ENCODE measurements around the gene PROCA1.

PROCA1 gene, protein sequence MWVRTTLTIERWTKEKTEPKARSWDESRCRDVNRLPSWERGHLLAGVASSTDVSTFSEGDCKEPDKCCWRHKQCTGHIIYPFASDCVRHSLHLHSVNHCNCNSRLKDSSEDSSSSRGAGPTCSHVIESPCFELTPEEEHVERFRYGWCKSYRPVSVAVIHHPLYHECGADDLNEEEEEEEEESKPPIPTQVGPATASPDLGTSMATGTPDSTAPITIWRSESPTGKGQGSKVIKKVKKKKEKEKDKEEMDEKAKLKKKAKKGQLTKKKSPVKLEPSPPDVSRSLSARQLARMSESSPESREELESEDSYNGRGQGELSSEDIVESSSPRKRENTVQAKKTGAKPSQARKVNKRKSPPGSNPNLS

GRCh38 chr17:28711723-28712031 lies at the start of gene PROCA1:
TSS of gene PROCA1 (minus strand) at chr17:28711888. CDS start at chr17:28711660, 228 bp downstream.
- DNase-seq: no peak

DNA sequence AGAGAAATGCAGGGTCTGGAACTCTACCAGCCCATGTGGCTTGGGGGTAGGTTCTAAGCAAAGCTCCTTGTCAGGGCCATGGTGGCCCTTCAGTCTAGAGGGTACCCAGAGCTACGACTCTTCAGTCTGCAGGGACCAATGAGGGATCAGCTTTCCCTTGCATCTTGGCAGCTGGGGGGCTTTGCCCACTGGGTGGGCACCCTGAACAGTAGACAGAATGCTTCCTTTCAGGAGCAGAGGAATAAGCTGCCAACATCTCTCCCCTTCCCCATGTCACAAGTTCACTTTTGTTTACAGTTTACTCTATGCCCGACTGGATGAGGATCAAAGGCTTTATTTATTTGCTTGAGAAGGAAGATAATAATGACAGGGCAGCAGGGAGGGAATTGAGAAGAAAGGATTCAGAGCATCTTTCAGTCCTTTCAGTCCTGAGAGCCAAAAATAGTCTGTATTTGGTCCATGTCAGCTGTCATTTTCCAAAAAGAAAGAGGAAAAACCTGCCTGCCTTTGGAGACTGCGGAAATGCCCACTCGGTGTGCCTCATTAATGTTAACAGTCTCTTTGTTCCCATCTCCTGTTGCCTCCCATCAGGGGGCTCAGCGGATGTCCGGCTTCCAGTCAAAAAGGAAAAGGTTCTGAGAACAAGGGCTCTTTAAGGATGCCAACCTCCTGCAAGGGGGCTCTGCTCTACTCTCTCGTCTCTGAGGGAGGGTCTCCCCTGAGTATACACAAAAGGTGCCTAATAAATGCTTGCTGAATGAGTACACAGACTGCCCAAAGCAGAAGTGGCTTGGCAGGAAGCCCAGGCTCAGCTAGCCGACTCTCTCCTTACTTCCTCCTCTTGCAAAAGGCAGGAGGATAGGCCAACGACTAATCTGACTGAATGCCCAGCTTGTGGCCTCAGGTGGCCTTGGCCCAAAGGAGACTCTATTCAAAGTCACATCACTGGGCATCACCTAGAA lies 49.2 kb upstream of the PROCA1 start:
- peak; percentile 25 for DNase-seq

DNA sequence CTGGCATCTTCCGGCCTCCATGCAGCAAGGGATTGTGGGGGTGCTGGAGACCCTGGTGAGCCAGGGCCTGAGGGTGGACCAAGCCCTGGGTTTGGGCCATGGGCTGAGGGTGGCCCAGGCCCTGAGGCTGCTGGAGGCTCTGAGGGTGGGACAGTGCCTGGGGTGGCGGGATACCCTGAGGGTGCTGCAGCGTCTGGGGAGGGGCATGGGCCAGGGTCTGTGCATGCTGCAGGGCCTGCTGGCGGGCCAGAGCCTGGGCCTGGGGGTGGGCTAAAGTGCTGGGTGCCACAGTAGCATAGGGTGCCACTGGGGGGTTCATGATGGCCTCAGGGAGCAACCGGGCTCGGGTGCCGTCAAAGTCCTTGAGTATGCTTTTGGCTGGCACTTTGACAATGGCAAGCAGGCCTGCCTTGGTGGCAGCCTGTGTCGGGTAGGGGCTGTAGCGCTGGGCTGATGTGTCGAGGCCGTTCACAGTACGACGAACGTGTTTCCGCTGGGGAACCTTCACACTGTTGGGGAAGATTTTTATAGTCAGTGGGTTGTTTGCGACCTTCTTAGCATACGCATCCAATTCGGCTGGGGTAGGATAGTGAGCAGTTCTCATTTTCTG lies 47.7 kb upstream of the PROCA1 start:
- DNase-seq: peak; percentile 46

DNA sequence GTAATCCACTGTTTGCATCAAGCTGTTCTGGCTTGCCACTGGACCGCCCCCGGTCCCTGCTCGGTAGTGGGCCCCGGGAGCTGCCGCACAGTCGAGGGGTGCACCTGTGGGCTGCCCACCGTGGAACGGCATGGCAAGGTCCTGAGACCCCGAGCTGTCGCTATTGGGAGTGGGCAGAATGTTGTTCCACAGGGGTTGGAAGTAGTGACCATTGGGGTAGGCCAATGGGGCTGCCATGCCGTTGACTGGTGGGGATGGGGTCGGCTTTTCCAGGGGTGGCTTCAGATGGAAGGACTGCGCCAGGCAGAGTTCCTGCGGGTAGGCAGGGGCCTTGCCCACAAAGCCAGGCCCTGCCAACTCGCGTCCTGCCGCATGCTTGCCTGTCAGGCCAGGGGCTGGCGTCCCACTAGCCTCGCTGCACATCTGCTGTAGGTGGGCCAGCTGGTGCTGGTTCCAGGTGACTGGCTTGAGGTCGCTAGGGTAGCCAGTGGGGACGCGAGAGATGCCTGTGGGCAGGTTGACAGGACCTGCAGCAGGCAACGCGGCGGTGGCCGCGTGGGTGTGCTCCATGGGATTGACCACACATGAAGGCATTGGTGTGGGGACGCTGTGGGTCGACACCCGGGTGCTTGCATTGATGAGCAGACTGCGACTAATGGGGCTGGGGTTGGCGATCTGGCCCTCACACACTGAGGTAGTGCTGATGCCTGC lies 46.9 kb upstream of the PROCA1 start:
- DNase-seq: peak; percentile 60

DNA sequence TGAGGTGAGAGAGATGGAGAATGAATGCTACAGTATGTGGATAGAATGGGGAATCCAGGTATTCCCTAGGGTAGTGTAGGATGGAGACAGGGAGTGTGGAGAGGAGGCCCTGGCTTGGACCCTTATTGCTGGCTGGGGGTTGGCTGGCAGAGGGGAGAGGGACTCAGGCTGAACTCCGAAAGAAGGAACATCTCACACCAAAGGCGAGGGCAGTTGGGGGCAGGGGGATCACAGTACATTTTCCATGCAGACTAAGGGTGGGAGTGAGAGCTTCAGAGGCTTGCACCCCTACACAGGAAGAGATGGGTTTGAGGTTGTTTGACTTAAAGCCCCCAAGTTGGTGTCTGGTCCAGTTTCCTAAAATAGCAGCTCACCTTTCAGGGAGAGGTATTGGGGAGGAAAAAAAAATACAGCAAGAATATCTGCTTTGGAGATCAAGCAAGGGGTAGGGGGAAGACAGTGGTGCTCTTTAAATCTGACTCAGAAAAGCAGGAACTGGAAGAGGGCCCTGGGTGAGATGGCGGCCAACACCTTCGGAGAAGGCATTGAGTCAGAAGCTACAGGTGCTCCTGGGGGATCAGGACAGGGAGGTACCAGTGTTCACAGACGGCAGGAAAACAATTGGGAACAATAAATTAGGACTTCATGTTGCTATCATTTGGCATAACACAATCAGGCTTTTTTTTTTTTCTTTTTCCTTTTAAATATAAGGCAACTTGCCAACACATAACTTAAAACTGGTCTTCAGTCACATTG lies 44.5 kb upstream of the PROCA1 start:
- peak; percentile 36 for DNase-seq

DNA sequence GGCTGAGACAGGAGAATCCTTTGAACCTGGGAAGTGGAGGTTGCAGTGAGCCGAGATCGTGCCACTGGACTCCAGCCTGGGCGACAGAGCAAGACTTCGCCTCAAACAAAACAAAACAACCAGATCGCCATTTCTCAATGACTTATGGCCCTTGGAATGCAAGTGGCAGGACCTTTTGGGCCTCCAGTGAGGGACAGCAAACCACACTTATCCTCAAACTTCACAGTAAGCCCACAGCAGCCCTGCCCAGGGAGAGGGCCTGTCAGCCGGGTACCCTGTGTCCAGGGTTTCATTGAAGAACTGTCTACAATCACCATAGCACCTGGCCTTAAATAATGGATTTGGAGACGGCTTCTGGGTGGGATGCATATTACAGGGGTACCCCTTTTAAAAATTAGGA lies 43.8 kb upstream of the PROCA1 start:
- peak; percentile 9 for DNase-seq

DNA sequence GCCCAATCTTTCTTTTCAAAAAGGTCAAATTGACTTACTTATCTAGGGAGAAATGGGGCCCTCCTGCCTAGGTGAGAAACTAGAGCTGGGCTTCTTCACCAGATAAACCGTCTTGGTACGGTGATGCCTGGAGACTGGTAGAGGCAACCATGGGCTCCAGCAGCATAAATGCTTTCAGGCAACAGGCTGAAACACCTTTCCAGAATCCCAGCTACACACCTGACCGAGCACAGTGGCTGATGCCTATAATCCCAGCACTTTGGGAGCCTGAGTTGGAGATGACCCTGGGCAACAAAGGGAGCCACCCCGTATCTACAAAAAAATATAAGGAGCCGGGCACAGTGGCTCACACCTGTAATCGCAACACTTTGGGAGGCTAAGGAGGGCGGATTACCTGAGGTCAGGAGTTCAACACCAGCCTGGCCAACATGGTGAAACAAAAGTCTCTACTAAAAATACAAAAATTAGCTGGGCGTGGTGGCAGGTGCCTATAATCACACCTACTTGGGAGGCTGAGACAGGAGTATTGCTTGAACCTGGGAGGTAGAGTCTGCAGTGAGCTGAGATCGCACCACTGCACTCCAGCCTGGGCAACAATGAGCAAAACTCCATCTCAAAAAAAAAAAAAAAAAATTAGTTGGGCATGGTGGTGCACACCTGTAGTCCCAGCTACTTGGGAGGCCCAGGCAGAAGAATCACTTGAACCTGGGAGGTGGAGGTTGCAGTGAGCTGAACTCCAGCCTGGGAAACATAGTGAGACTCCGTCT lies 40.1 kb upstream of the PROCA1 start:
- DNase-seq: no peak

GRCh38 chr17:28750178-28751047 lies 38.7 kb upstream of the PROCA1 start:
- DNase-seq: peak; percentile 96

DNA sequence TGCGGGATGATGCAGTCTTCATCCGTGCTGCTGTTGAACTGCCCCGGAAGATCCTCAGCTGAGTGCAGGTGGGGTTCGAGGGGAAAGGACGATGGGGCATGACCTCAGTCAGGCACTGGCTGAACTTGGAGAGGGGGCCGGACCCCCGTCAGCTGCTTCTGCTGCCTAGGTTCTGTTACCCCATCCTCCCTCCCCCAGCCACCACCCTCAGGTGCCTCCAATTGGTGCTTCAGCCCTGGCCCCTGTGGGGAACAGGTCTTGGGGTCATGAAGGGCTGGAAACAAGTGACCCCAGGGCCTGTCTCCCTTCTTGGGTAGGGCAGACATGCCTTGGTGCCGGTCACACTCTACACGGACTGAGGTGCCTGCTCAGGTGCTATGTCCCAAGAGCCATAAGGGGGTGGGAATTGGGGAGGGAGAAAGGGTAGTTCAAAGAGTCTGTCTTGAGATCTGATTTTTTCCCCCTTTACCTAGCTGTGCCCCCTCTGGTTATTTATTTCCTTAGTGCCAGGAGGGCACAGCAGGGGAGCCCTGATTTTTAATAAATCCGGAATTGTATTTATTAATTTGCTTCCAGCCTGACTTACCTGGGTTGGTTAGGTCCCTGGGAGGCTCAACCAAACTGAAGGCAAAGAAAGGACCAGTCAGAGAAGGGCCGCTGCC lies 38.0 kb upstream of the PROCA1 start:
- DNase-seq: no peak

DNA sequence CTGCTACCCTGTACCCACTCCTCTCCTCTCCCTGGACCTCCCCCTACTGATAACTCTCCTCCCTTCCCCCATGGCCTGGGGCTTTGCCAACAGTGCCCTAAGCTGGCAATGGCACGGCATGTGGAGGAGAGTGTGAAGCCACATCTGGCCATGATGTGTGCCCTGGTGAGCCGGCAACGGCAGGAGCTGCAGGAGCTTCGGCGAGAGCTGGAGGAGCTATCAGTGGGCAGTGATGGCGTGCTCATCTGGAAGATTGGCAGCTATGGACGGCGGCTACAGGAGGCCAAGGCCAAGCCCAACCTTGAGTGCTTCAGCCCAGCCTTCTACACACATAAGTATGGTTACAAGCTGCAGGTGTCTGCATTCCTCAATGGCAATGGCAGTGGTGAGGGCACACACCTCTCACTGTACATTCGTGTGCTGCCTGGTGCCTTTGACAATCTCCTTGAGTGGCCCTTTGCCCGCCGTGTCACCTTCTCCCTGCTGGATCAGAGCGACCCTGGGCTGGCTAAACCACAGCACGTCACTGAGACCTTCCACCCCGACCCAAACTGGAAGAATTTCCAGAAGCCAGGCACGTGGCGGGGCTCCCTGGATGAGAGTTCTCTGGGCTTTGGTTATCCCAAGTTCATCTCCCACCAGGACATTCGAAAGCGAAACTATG lies 37.3 kb upstream of the PROCA1 start:
- no peak for DNase-seq

DNA sequence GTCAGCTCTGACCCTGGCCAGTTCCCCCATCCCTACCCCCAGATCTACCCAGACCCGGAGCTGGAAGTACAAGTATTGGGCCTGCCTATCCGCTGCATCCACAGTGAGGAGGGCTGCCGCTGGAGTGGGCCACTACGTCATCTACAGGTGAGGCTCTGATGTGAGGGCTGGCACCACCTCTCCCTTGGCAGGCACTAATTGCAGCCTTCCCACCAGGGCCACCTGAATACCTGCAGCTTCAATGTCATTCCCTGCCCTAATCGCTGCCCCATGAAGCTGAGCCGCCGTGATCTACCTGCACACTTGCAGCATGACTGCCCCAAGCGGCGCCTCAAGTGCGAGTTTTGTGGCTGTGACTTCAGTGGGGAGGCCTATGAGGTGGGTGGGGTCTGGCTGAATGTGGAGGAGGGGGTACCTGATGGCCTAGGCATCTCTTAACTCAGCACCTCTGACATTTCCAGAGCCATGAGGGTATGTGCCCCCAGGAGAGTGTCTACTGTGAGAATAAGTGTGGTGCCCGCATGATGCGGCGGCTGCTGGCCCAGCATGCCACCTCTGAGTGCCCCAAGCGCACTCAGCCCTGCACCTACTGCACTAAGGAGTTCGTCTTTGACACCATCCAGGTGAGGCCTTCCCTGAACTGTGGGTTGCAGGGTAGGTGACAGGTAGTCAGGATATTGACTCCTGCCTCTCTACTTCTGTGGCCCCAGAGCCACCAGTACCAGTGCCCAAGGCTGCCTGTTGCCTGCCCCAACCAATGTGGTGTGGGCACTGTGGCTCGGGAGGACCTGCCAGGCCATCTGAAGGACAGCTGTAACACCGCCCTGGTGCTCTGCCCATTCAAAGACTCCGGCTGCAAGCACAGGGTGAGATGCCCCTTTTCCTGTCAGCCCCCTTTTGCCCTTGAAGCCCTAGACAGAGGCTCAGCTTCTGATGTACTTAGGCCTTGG lies 36.4 kb upstream of the PROCA1 start:
- DNase-seq: no peak

GRCh38 chr17:28747051-28747691 lies 35.5 kb upstream of the PROCA1 start:
- DNase-seq: no peak

- no peak for DNase-seq
These were observed 34.9 kb upstream of the PROCA1 start for GRCh38 chr17:28746611-28747050.

GRCh38 chr17:28745786-28746411 lies 34.2 kb upstream of the PROCA1 start:
- no peak for DNase-seq

GRCh38 chr17:28744972-28745785 lies 33.5 kb upstream of the PROCA1 start:
- DNase-seq: peak; percentile 78

All from activated effector memory CD4-positive, alpha-beta T cell treated with anti-CD3 and anti-CD28 coated beads, Interleukin-2, amount 50 U/mL, for 16 hours (primary cell).